Smooth muscle cell (in vitro differentiated cells): ENCODE results near the gene TRMT44. TPM values are rescaled to one million over a fixed set of nuclear protein-coding genes. Genes with fewer than 3 reads are reported as not detected.

Experiments
- DNase-seq: peaks from one replicate; lab custom pipeline; 2025; ENCODE audit not compliant: unreplicated experiment; lab: John Stamatoyannopoulos, UW
- H2AFZ ChIP-seq: fragments of 200-600 bp; sonication (generic); 2 replicates; pipeline ENCODE4 v1.6.0; 2016; ENCODE audit warnings: antibody characterized with exemption, low read depth, mild to moderate bottlenecking
- H3F3A ChIP-seq: fragments of 200-600 bp; sonication (generic); 2 replicates; pipeline ENCODE4 v1.6.0; 2017; ENCODE audit warnings: antibody characterized with exemption, low read depth
- H3K27ac ChIP-seq: fragments of 200-600 bp; sonication (generic); 2 replicates; pipeline ENCODE4 v1.5.1; 2016; ENCODE audit warnings: low read depth, mild to moderate bottlenecking
- H3K27me3 ChIP-seq: fragments of 200-600 bp; sonication (generic); 2 replicates; pipeline ENCODE4 v1.6.1; 2016; ENCODE audit warnings: low read depth, mild to moderate bottlenecking
- H3K36me3 ChIP-seq: fragments of 200-600 bp; sonication (generic); 2 replicates; pipeline ENCODE4 v1.5.1; 2016; ENCODE audit warnings: low read depth
- H3K4me1 ChIP-seq: fragments of 200-600 bp; sonication (generic); 2 replicates; pipeline ENCODE4 v1.5.1; 2016; ENCODE audit warnings: low read depth
- H3K4me2 ChIP-seq: fragments of 200-600 bp; sonication (generic); 2 replicates; pipeline ENCODE4 v1.6.0; 2016; ENCODE audit warnings: mild to moderate bottlenecking
- H3K4me3 ChIP-seq: fragments of 200-600 bp; sonication (generic); 2 replicates; pipeline ENCODE4 v1.5.1; 2016; ENCODE audit warnings: mild to moderate bottlenecking
- H3K79me2 ChIP-seq: fragments of 200-600 bp; sonication (generic); 2 replicates; pipeline ENCODE4 v1.6.0; 2016; ENCODE audit warnings: low read depth, mild to moderate bottlenecking
- H3K9ac ChIP-seq: fragments of 200-600 bp; sonication (generic); 2 replicates; pipeline ENCODE4 v1.6.0; 2016; ENCODE audit warnings: low read depth
- H3K9me3 ChIP-seq: fragments of 200-600 bp; sonication (generic); replicated peaks from 2 replicates; pipeline ENCODE4 v1.5.1; 2016; ENCODE audit warnings: low read depth
- H4K20me1 ChIP-seq: fragments of 200-600 bp; sonication (generic); 2 replicates; pipeline ENCODE4 v1.6.0; 2016; ENCODE audit warnings: low read depth
- WGBS: methylation state at CpG from one replicate; pipeline ENCODE4 v1.1.7; 2016; ENCODE audit warnings: low lambda C conversion rate; 5-methylcytosine and 5-hydroxymethylcytosine counted together
- polyA plus RNA-seq: library from polyadenylated mRNA; unstranded; fragments of >200 nt; fragmentation: Nextera tagmentation; extraction: Ambion mirVana; gene quantifications from 2 replicates; pipeline ENCODE4 v1.2.1, GENCODE V29; 2016
- total RNA-seq: library from RNA; depleted of rRNA; stranded (reverse); fragments of >200 nt; gene quantifications from 2 replicates; pipeline ENCODE4 v1.2.3, GENCODE V29; 2014
- TF ChIP-seq, protein P1 (sequence below): fragments of 200-600 bp; sonication (generic); IDR thresholded peaks from 2 replicates; pipeline ENCODE4 v1.5.1; 2017; ENCODE audit warnings: borderline replicate concordance, mild to moderate bottlenecking, antibody characterized with exemption; ENCODE audit not compliant: insufficient read depth, poor library complexity, severe bottlenecking

Gene TRMT44
- total and polyA plus RNA-seq, 2 experiments from 2014 or later, result 5.0 to 18.7 TPM

DNA sequence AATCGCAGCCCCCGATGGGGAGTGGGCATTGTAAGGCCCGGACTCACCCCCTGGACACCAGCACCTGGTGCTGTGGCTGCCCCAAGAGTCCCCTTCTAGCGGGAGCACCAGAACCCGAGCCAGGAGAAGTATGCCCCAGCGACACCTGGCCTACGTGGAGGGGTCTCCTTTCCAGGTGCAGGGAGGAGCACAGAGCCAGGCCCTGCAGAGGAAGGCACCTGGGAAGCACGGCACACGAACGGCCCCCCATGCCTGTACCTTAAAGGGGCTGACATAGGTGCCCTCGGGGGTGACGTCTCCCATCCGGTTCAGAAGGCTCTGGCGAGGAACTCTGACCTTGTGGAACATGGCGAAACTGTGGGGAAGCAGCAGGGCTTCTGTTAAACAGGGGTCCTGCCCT lies 41.3 kb upstream of the TRMT44 start:
- H3K27ac ChIP-seq, result no peak overlapping the region
- peaks cover 10% of the 10 kb centered on the region for H3F3A ChIP-seq
- H2AFZ ChIP-seq, result no peak overlapping the region
- peaks cover 5% of the 10 kb centered on the region for H4K20me1 ChIP-seq
- H3K27me3 ChIP-seq, result no peaks in the 10 kb centered on the region
- H3K4me2 ChIP-seq, result no peak overlapping the region
- H3K79me2 ChIP-seq, result no peaks in the 10 kb centered on the region
- no peaks in the 10 kb centered on the region for H3K9me3 ChIP-seq
- H3K36me3 ChIP-seq, result no peaks in the 10 kb centered on the region
- WGBS, result 96% methylated on average over 15 of the region's 15 CpGs
- peaks cover 4% of the 10 kb centered on the region for H3K4me1 ChIP-seq
- no peak overlapping the region for H3K9ac ChIP-seq
- H3K4me3 ChIP-seq, result no peak overlapping the region
- no peak for DNase-seq
- TF ChIP-seq, protein P1, sequence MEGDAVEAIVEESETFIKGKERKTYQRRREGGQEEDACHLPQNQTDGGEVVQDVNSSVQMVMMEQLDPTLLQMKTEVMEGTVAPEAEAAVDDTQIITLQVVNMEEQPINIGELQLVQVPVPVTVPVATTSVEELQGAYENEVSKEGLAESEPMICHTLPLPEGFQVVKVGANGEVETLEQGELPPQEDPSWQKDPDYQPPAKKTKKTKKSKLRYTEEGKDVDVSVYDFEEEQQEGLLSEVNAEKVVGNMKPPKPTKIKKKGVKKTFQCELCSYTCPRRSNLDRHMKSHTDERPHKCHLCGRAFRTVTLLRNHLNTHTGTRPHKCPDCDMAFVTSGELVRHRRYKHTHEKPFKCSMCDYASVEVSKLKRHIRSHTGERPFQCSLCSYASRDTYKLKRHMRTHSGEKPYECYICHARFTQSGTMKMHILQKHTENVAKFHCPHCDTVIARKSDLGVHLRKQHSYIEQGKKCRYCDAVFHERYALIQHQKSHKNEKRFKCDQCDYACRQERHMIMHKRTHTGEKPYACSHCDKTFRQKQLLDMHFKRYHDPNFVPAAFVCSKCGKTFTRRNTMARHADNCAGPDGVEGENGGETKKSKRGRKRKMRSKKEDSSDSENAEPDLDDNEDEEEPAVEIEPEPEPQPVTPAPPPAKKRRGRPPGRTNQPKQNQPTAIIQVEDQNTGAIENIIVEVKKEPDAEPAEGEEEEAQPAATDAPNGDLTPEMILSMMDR, result no peak

DNA sequence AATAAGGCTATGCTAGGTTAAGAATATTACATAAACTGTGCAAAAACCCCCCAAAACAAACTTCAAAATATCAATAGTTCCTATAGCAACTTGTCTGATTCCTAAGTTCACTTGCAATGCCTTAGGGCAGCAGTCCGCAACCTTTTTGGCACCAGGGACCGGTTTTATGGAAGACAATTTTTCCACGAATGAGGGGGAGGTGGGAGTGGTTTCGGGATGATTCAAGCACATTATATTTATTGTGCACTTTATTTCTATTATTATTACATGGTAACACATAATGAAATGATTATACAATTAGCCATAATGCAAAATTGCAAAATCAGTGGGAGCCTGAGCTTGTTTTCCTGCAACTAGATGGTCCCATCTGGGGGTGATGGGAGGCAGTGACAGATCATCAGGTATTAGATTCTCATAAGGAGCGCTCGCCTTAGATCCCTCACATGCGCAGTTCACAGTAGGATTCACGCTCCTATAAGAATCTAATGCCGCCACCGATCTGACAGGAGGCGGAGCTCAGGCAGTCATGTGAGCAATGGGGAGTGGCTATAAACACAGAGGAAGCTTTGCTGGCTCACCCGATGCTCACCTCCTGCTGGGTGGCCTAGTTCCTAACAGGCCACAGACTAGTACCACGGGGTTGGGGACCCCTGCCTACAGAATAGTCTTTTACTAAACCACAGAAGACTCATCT lies 39.8 kb upstream of the TRMT44 start:
- WGBS, result 95% methylated on average over 13 of the region's 13 CpGs
- H4K20me1 ChIP-seq, result no peaks in the 10 kb centered on the region
- no peak overlapping the region for H3K4me2 ChIP-seq
- no peaks in the 10 kb centered on the region for H3F3A ChIP-seq
- H3K4me3 ChIP-seq, result no peak overlapping the region
- H3K27me3 ChIP-seq, result no peaks in the 10 kb centered on the region
- H3K9ac ChIP-seq, result no peak overlapping the region
- H3K27ac ChIP-seq, result no peak overlapping the region
- no peak for DNase-seq
- no peaks in the 10 kb centered on the region for H3K4me1 ChIP-seq
- H3K36me3 ChIP-seq, result no peaks in the 10 kb centered on the region
- TF ChIP-seq, protein P1, result no peak
- no peaks in the 10 kb centered on the region for H3K79me2 ChIP-seq
- H3K9me3 ChIP-seq, result no peaks in the 10 kb centered on the region
- H2AFZ ChIP-seq, result no peak overlapping the region

DNA sequence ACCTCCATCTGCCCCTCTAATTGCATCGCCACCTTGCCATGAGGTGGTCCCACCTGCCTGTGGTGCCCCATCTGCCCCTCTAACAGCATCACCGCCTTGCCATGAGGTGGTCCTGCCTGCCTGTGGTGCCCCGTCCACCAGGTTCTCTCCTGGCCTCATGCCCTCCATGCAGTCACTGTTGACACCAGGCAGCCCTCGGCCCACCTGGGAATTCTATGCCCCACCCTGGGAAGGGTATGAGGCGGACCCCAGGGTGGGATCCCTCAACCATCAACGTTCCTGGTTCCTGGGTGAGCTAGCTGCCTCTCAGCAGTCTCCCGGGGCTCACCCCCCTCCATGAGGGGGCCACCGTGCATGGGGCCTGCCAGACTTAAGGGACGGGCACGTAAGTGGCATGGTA lies 38.9 kb upstream of the TRMT44 start:
- H3K4me1 ChIP-seq, result no peaks in the 10 kb centered on the region
- H3K36me3 ChIP-seq, result no peaks in the 10 kb centered on the region
- H3K79me2 ChIP-seq, result no peaks in the 10 kb centered on the region
- H3K27ac ChIP-seq, result no peak overlapping the region
- H2AFZ ChIP-seq, result no peak overlapping the region
- H3K27me3 ChIP-seq, result no peaks in the 10 kb centered on the region
- DNase-seq, result no peak
- 97% methylated on average over 10 of the region's 10 CpGs for WGBS
- H3K4me2 ChIP-seq, result no peak overlapping the region
- H4K20me1 ChIP-seq, result no peaks in the 10 kb centered on the region
- H3K9me3 ChIP-seq, result no peaks in the 10 kb centered on the region
- no peaks in the 10 kb centered on the region for H3F3A ChIP-seq
- TF ChIP-seq, protein P1, result no peak
- no peak overlapping the region for H3K4me3 ChIP-seq
- no peak overlapping the region for H3K9ac ChIP-seq

DNA sequence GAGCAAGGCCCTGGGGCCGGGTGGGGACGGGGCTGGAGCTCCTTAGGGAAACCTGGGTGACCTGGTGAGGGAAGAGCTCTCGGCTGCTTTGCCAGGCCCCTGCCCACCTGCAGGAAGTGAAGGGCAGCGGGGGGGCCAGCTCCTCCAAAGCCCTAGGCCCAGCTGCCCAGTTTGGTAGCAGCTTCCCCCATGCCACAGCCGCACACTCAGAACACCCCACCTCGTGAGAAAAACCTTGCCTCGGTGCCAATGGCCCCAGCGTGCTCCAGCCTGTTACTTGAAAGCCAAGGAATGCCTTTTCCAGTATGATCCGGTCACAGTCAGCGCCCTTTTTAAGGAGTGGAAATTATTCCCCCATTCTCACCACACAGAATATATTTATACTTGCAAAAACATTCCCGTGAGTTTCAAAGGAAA lies 38.4 kb upstream of the TRMT44 start:
- H2AFZ ChIP-seq, result no peak overlapping the region
- no peaks in the 10 kb centered on the region for H3K36me3 ChIP-seq
- H3K4me2 ChIP-seq, result no peak overlapping the region
- no peaks in the 10 kb centered on the region for H3F3A ChIP-seq
- no peak overlapping the region for H3K4me3 ChIP-seq
- H3K9me3 ChIP-seq, result no peaks in the 10 kb centered on the region
- DNase-seq, result no peak
- TF ChIP-seq, protein P1, result no peak
- no peaks in the 10 kb centered on the region for H3K4me1 ChIP-seq
- 96% methylated on average over 10 of the region's 11 CpGs for WGBS
- H3K27me3 ChIP-seq, result no peaks in the 10 kb centered on the region
- no peaks in the 10 kb centered on the region for H3K79me2 ChIP-seq
- no peak overlapping the region for H3K27ac ChIP-seq
- no peaks in the 10 kb centered on the region for H4K20me1 ChIP-seq
- H3K9ac ChIP-seq, result no peak overlapping the region
